WTC11 (cell line): Measurements from ENCODE around the gene USP49.

Experiments used
- SP1 ChIP-seq: sonication (generic); formaldehyde crosslinking; conservative IDR thresholded peaks from 2 replicates; pipeline ENCODE4 v1.8.1; 2022; ENCODE audit warnings: missing genetic modification reagents
- ZNF219 ChIP-seq: sonication (generic); formaldehyde crosslinking; IDR thresholded peaks from 2 replicates; pipeline ENCODE4 v1.8.0; 2023; ENCODE audit warnings: missing genetic modification reagents, mild to moderate bottlenecking, borderline replicate concordance
- ZNF423 ChIP-seq: fragments of 250-450 bp; sonication (Bioruptor Pico); IDR thresholded peaks from 2 replicates; pipeline ENCODE4 v2.1.2; 2022; ENCODE audit warnings: mild to moderate bottlenecking, moderate library complexity
- TF ChIP-seq, protein P1 (sequence below): fragments of 200-600 bp; IDR thresholded peaks from 2 replicates; pipeline ENCODE4 v1.8.0; 2022; ENCODE audit warnings: antibody characterized with exemption
- TF ChIP-seq, protein P2 (sequence below): sonication (generic); formaldehyde crosslinking; conservative IDR thresholded peaks from 2 replicates; pipeline ENCODE4 v1.8.1; 2022; ENCODE audit warnings: mild to moderate bottlenecking, missing genetic modification reagents

DNA sequence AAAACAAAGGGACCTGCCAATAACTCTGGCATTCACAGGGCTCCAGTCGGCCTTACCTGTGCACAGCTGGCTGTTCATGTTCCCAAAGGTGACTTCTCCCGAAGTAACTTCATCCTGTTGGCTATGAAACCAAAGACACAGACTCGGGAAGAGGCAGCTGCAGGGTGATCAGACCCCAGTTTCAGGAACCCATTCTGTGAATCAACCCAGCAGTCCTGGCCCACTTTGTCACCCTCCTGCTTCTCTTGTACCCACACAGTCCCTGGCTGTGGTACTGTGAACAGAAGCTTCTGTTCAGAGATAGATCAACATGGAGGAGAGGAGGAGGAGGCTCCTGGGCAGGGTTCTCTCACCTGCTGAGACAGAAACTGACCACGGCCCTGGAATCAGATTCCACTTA is 139.3 kb downstream of the USP49 start:
- TF ChIP-seq, protein P1, sequence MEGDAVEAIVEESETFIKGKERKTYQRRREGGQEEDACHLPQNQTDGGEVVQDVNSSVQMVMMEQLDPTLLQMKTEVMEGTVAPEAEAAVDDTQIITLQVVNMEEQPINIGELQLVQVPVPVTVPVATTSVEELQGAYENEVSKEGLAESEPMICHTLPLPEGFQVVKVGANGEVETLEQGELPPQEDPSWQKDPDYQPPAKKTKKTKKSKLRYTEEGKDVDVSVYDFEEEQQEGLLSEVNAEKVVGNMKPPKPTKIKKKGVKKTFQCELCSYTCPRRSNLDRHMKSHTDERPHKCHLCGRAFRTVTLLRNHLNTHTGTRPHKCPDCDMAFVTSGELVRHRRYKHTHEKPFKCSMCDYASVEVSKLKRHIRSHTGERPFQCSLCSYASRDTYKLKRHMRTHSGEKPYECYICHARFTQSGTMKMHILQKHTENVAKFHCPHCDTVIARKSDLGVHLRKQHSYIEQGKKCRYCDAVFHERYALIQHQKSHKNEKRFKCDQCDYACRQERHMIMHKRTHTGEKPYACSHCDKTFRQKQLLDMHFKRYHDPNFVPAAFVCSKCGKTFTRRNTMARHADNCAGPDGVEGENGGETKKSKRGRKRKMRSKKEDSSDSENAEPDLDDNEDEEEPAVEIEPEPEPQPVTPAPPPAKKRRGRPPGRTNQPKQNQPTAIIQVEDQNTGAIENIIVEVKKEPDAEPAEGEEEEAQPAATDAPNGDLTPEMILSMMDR: no peak
- TF ChIP-seq ZNF219 (no peak), ZNF423 (CRISPR knock-in tag) (no peak), SP1 (CRISPR knock-in tag) (no peak)
- TF ChIP-seq, protein P2, sequence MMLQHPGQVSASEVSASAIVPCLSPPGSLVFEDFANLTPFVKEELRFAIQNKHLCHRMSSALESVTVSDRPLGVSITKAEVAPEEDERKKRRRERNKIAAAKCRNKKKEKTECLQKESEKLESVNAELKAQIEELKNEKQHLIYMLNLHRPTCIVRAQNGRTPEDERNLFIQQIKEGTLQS (CRISPR knock-in tag): no peak
